ENCODE results near the gene CAPZA2. TPM values are rescaled to one million over a fixed set of nuclear protein-coding genes. Genes with fewer than 3 reads are reported as not detected.

CAPZA2 gene
- total and polyA plus RNA-seq, 9 of the 15 experiments (the other 6 are each of a cell fraction or from before 2014, with no cell fraction given): 67.0 to 524 (median 176) TPM

DNA sequence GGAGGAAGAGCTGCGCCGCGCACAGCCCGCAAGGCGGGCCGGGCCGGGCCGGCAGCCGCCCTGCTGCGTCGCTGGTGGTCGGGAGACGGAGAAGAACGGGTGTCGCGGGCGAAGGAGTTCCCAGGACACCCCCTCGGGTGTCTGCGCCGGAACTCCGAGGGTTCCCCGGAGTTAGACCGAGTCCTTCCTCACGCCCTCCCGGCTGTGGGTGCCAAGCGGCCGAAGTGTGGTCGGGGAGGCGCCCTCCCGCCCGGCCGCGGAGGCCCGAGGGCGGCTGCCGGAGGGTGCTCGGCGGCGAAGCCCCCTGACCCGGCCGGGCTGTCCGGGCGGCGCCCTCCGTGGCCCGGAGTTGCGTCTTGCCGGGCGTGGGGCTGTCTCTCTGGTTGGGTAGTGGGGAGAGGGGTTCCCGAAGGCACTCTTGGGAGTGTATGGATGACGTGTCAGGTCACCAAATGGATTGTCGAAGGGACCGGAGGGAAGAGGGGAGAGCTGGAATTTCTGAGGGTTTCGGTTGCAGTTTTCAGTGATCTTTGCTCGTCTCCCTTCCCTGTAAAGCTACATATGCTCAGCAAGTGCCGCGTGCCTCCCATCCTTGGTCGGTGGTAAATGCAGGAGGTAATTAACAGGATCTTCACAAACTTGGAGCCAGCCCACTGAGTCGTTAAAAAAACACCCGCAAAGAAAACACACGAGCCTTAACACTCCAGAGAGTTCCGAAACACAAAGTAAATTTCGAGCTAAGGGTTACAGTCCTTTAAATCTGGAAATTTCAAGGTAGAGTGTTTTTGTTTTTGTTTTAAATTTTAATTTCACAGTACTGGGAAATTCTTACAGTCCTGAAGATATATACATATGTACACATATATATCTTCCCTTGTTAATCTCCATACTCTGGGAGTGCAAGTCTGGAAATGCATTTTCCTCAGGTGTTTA, 91.8 kb downstream of the CAPZA2 start (continued):
- TF ChIP-seq, protein P1, sequence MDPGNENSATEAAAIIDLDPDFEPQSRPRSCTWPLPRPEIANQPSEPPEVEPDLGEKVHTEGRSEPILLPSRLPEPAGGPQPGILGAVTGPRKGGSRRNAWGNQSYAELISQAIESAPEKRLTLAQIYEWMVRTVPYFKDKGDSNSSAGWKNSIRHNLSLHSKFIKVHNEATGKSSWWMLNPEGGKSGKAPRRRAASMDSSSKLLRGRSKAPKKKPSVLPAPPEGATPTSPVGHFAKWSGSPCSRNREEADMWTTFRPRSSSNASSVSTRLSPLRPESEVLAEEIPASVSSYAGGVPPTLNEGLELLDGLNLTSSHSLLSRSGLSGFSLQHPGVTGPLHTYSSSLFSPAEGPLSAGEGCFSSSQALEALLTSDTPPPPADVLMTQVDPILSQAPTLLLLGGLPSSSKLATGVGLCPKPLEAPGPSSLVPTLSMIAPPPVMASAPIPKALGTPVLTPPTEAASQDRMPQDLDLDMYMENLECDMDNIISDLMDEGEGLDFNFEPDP (CRISPR knock-in tag; IDR thresholded peaks at IDR 0.05): no peak
- TF ChIP-seq SMAD3 (CRISPR knock-in tag; conservative IDR thresholded peaks at IDR 0.05) (0 out of 2 replicates have a peak, but pooled peaks have one; percentile 71), TRIM24 (IDR thresholded peaks at IDR 0.05) (peak in 1 of 2 experiments; percentile 34; a peak in 1 of 4 replicates), ZNF124 (CRISPR knock-in tag; IDR thresholded peaks at IDR 0.05) (no peak), KLF10 (CRISPR knock-in tag; IDR thresholded peaks at IDR 0.05) (no peak), ZNF717 (CRISPR knock-in tag; IDR thresholded peaks at IDR 0.05) (no peak), ZNF696 (CRISPR knock-in tag; conservative IDR thresholded peaks at IDR 0.05) (no peak), NCOA2 (IDR thresholded peaks at IDR 0.05; ENCODE audit: partially characterized antibody in 2 of 2) (no peak), TBP (optimal IDR thresholded peaks at IDR 0.05; ENCODE audit: low read depth, low read length) (peak; percentile 70), ZNF780A (CRISPR knock-in tag; IDR thresholded peaks at IDR 0.05) (no peak), ZNF444 (CRISPR knock-in tag; IDR thresholded peaks at IDR 0.05) (no peak), NFE2L1 (tag; IDR thresholded peaks at IDR 0.05; ENCODE audit: borderline replicate concordance, low read depth) (no peak), ELF2 (CRISPR knock-in tag; IDR thresholded peaks at IDR 0.05) (no peak)
- TF ChIP-seq, protein P2, sequence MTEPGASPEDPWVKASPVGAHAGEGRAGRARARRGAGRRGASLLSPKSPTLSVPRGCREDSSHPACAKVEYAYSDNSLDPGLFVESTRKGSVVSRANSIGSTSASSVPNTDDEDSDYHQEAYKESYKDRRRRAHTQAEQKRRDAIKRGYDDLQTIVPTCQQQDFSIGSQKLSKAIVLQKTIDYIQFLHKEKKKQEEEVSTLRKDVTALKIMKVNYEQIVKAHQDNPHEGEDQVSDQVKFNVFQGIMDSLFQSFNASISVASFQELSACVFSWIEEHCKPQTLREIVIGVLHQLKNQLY (CRISPR knock-in tag; conservative IDR thresholded peaks at IDR 0.05): no peak
- TF ChIP-seq, protein P3, sequence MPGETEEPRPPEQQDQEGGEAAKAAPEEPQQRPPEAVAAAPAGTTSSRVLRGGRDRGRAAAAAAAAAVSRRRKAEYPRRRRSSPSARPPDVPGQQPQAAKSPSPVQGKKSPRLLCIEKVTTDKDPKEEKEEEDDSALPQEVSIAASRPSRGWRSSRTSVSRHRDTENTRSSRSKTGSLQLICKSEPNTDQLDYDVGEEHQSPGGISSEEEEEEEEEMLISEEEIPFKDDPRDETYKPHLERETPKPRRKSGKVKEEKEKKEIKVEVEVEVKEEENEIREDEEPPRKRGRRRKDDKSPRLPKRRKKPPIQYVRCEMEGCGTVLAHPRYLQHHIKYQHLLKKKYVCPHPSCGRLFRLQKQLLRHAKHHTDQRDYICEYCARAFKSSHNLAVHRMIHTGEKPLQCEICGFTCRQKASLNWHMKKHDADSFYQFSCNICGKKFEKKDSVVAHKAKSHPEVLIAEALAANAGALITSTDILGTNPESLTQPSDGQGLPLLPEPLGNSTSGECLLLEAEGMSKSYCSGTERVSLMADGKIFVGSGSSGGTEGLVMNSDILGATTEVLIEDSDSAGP (CRISPR knock-in tag; IDR thresholded peaks at IDR 0.05): no peak
- TF ChIP-seq, protein P4, sequence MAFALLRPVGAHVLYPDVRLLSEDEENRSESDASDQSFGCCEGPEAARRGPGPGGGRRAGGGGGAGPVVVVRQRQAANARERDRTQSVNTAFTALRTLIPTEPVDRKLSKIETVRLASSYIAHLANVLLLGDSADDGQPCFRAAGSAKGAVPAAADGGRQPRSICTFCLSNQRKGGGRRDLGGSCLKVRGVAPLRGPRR (CRISPR knock-in tag; IDR thresholded peaks at IDR 0.05): no peak
- TF ChIP-seq, protein P5, sequence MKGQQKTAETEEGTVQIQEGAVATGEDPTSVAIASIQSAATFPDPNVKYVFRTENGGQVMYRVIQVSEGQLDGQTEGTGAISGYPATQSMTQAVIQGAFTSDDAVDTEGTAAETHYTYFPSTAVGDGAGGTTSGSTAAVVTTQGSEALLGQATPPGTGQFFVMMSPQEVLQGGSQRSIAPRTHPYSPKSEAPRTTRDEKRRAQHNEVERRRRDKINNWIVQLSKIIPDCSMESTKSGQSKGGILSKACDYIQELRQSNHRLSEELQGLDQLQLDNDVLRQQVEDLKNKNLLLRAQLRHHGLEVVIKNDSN (CRISPR knock-in tag; IDR thresholded peaks at IDR 0.05): no peak
- TF ChIP-seq, protein P6, sequence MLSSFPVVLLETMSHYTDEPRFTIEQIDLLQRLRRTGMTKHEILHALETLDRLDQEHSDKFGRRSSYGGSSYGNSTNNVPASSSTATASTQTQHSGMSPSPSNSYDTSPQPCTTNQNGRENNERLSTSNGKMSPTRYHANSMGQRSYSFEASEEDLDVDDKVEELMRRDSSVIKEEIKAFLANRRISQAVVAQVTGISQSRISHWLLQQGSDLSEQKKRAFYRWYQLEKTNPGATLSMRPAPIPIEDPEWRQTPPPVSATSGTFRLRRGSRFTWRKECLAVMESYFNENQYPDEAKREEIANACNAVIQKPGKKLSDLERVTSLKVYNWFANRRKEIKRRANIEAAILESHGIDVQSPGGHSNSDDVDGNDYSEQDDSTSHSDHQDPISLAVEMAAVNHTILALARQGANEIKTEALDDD (IDR thresholded peaks at IDR 0.05): no peak; the same call in 1 of the 2 replicates
- TF ChIP-seq, protein P7, sequence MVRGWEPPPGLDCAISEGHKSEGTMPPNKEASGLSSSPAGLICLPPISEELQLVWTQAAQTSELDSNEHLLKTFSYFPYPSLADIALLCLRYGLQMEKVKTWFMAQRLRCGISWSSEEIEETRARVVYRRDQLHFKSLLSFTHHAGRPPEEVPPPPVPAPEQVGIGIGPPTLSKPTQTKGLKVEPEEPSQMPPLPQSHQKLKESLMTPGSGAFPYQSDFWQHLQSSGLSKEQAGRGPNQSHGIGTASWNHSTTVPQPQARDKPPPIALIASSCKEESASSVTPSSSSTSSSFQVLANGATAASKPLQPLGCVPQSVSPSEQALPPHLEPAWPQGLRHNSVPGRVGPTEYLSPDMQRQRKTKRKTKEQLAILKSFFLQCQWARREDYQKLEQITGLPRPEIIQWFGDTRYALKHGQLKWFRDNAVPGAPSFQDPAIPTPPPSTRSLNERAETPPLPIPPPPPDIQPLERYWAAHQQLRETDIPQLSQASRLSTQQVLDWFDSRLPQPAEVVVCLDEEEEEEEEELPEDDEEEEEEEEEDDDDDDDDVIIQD (CRISPR knock-in tag; IDR thresholded peaks at IDR 0.05): no peak

Measured in K562 (cell line).